IMR-90 (cell line): ENCODE data around the gene PRKAR1B. TPM values are rescaled to one million over a fixed set of nuclear protein-coding genes. Genes with fewer than 3 reads are reported as not detected.

Experiments
- ATAC-seq: fragments of 200-7000 bp; cut with Tn5 transposase; 2 replicates; pipeline ENCODE4 v1.9.1; 2020; ENCODE audit warnings: low read depth, mild to moderate bottlenecking, moderate library complexity
- BruUV-seq: library from RNA; stranded (reverse); fragments of 400-500 nt; replicated peaks from 2 replicates; lab custom pipeline; 2021; lab: Mats Ljungman, UMichigan
- CTCF ChIA-PET: fragments of 300-600 bp; formaldehyde crosslinking; extraction: SDS; loops from one replicate; lab custom pipeline; 2021; ENCODE audit warnings: antibody characterized with exemption; lab: Yijun Ruan, JAX
- POLR2A ChIA-PET: fragments of 300-600 bp; sonication (Branson Sonifier 250); formaldehyde crosslinking; loops from one replicate; lab custom pipeline; 2022; ENCODE audit warnings: antibody characterized with exemption; ENCODE audit not compliant: unreplicated experiment; lab: Charles Lee
- DNase-seq: peaks from one replicate; pipeline ENCODE4 v3.0.0; 2013
- H2AFZ ChIP-seq: replicated peaks from 2 replicates; pipeline ENCODE3; 2013; ENCODE audit warnings: low read length, mild to moderate bottlenecking; ENCODE audit not compliant: poor library complexity
- H2AK5ac ChIP-seq: 2 replicates; pipeline ENCODE4 v1.6.1; 2013; ENCODE audit warnings: low read depth, low read length, inconsistent platforms
- H2AK9ac ChIP-seq: replicated peaks from 2 replicates; pipeline ENCODE3; 2013; ENCODE audit warnings: mild to moderate bottlenecking, low read depth, low read length, moderate library complexity; ENCODE audit not compliant: poor library complexity
- H2BK120ac ChIP-seq: 2 replicates; pipeline ENCODE4 v1.6.1; 2013; ENCODE audit warnings: low read depth, low read length, inconsistent platforms
- H2BK15ac ChIP-seq: 3 replicates; pipeline ENCODE4 v1.6.1; 2013; ENCODE audit warnings: low read depth, low read length, inconsistent platforms
- H2BK20ac ChIP-seq: 2 replicates; pipeline ENCODE4 v1.6.1; 2013; ENCODE audit warnings: low read depth, mild to moderate bottlenecking, inconsistent platforms, low read length, moderate library complexity
- H2BK5ac ChIP-seq: 2 replicates; pipeline ENCODE4 v1.6.1; 2013; ENCODE audit warnings: mild to moderate bottlenecking, low read depth, low read length, inconsistent platforms; ENCODE audit not compliant: poor library complexity, severe bottlenecking
- H3K14ac ChIP-seq: replicated peaks from 2 replicates; pipeline ENCODE4 v1.6.1; 2013; ENCODE audit warnings: low read depth, low read length, inconsistent platforms
- H3K18ac ChIP-seq: 2 replicates; pipeline ENCODE4 v1.6.1; 2013; ENCODE audit warnings: low read depth, low read length, control low read depth
- H3K23ac ChIP-seq: 2 replicates; pipeline ENCODE4 v1.6.1; 2013; ENCODE audit warnings: low read depth, low read length, inconsistent platforms
- H3K27ac ChIP-seq: 2 replicates; pipeline ENCODE4 v1.5.1; 2013; ENCODE audit warnings: mild to moderate bottlenecking, control low read depth, low read length; ENCODE audit not compliant: insufficient read depth
- H3K27me3 ChIP-seq: 2 replicates; pipeline ENCODE4 v1.6.1; 2013; ENCODE audit warnings: low read length; ENCODE audit not compliant: control insufficient read depth, insufficient read depth
- H3K36me3 ChIP-seq: 2 replicates; pipeline ENCODE4 v1.6.1; 2013; ENCODE audit warnings: low read length, mixed read lengths; ENCODE audit not compliant: control insufficient read depth, insufficient read depth
- H3K4ac ChIP-seq: 2 replicates; pipeline ENCODE4 v1.6.1; 2013; ENCODE audit warnings: low read depth, low read length, inconsistent platforms
- H3K4me1 ChIP-seq: 2 replicates; pipeline ENCODE4 v1.6.1; 2013; ENCODE audit warnings: low read length, mixed read lengths; ENCODE audit not compliant: control insufficient read depth, insufficient read depth
- H3K4me2 ChIP-seq: 2 replicates; pipeline ENCODE4 v1.6.1; 2013; ENCODE audit warnings: low read depth, mild to moderate bottlenecking, control low read depth, low read length, moderate library complexity
- H3K4me3 ChIP-seq: 2 replicates; pipeline ENCODE4 v1.5.1; 2013; ENCODE audit warnings: low read depth, mild to moderate bottlenecking, control low read depth, low read length, moderate library complexity; ENCODE audit not compliant: insufficient read depth
- H3K56ac ChIP-seq: 2 replicates; pipeline ENCODE4 v1.6.1; 2013; ENCODE audit warnings: low read length, inconsistent platforms; ENCODE audit not compliant: insufficient read depth; ENCODE audit errors: extremely low read depth
- H3K79me1 ChIP-seq, 2 experiments: 2 replicates each; pipeline ENCODE4 v1.6.1; 2013; ENCODE audit warnings: low read length in 2 of 2, inconsistent platforms in 1 of 2, low read depth in 1 of 2
- H3K9ac ChIP-seq: 2 replicates; pipeline ENCODE4 v1.6.1; 2013; ENCODE audit warnings: low read depth, low read length, control low read depth
- H3K9me1 ChIP-seq: 2 replicates; pipeline ENCODE4 v1.6.1; 2013; ENCODE audit warnings: low read length, inconsistent platforms; ENCODE audit not compliant: insufficient read depth
- H3K9me3 ChIP-seq: 2 replicates; pipeline ENCODE4 v1.6.1; 2013; ENCODE audit warnings: low read length; ENCODE audit not compliant: control insufficient read depth, insufficient read depth
- H4K20me1 ChIP-seq: 2 replicates; pipeline ENCODE4 v1.6.1; 2013; ENCODE audit warnings: low read length, inconsistent platforms; ENCODE audit not compliant: insufficient read depth
- H4K5ac ChIP-seq: 2 replicates; pipeline ENCODE4 v1.6.1; 2013; ENCODE audit warnings: mild to moderate bottlenecking, low read depth, low read length, control low read depth
- H4K8ac ChIP-seq, 2 experiments: 2 replicates each; pipeline ENCODE4 v1.6.1; 2013; ENCODE audit warnings: low read depth in 2 of 2, low read length in 2 of 2, control low read depth in 1 of 2, inconsistent platforms in 1 of 2
- H4K91ac ChIP-seq: 2 replicates; pipeline ENCODE4 v1.6.1; 2013; ENCODE audit warnings: low read depth, low read length, inconsistent platforms; ENCODE audit not compliant: insufficient read depth
- MAZ ChIP-seq: IDR thresholded peaks from 2 replicates; pipeline ENCODE4 v1.6.1; 2012; ENCODE audit warnings: low read depth, mild to moderate bottlenecking, low read length, improper control_type of control experiment, moderate library complexity, borderline replicate concordance
- RFX5 ChIP-seq: IDR thresholded peaks from 2 replicates; pipeline ENCODE4 v1.8.0; 2012; ENCODE audit warnings: low read depth, mild to moderate bottlenecking, low read length, moderate library complexity
- WGBS, 2 experiments: methylation state at CpG; one replicate each; pipeline versions ENCODE4 v1.1.5 to v1.1.7; 2013; ENCODE audit warnings: missing lambda C conversion rate in 2 of 2; ENCODE audit not compliant: insufficient read length in 1 of 2; ENCODE audit errors: extremely low coverage in 2 of 2; 5-methylcytosine and 5-hydroxymethylcytosine counted together
- dilution Hi-C: fragments of 300-500 bp; cut with HindIII; formaldehyde crosslinking; loops from one replicate; pipeline ENCODE4 v1.14.3; 2018; ENCODE audit warnings: low sequenced_read_pairs; ENCODE audit not compliant: unreplicated experiment
- in situ Hi-C: fragments of 300-500 bp; cut with MboI; formaldehyde crosslinking; loops from 3 replicates; pipeline ENCODE4 v1.14.3; 2019; ENCODE audit warnings: low sequenced_read_pairs, inconsistent platforms, mixed read lengths
- intact Hi-C: fragments of 100-400 bp; cut with micrococcal nuclease; formaldehyde crosslinking; loops from 2 replicates; pipeline ENCODE4 v1.10.0; 2022
- polyA plus RNA-seq, 3 experiments: library from polyadenylated mRNA; depleted of rRNA; stranded (reverse); fragments of >200 nt; gene quantifications; 2 replicates each; pipeline ENCODE4 v1.2.3, GENCODE V29; 2012; ENCODE audit warnings: low replicate concordance in 1 of 3
- total RNA-seq: library from RNA; depleted of rRNA; stranded (reverse); fragments of >200 nt; gene quantifications from 2 replicates; pipeline ENCODE4 v1.2.3, GENCODE V29; 2012

Gene PRKAR1B
- total and polyA plus RNA-seq, 2 of the 4 experiments (the other 2 are of a cell fraction) = 15.2 to 20.2 TPM

DNA sequence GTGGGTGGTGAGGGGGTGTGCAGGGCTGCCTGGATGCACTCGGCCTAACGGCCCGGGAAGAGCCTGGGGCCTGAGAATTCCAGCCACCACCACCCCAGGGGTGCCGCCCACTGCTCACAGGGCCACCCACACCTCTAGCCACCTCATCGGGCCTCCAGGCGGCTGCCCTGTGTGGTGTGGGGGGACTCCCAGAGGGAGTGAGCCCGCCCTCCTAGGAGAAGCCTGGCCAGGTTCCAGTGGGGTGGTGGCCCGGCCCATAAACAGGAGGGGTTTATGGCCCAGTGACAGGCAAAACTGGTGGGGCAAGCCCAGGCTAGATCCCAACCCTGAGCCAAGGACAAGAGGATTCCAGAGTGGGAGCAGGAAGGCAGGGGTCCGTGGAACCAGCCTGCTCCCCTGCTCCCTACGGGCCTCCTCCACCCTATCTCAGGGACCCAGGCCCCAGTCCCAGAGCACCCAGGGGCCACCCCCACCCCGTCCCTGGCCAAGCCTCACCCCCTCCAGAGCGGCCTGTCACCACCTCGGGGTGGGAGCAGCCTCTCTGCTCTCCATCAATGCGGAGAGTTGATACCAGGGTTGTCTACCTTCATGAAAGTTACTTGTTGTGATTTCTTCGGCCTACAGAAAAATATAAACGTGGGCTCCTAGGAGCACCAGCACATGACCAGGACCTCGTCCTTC lies 187.2 kb downstream of the PRKAR1B start:
- dilution Hi-C loops = no loop called here
- Histone ChIP-seq H4K8ac (peak overlapping the region; percentile 43 to 87), H2AK5ac (peak overlapping the region; percentile 96), H2BK15ac (peak overlapping the region; percentile 61; the same call in 2 of the 3 replicates), H4K91ac (peak overlapping the region; percentile 84), H3K14ac (peak overlapping the region; percentile 68), H2AK9ac (peak overlapping the region; percentile 97), H3K36me3 (no peaks in the 10 kb centered on the region), H2AFZ (peak overlapping the region; percentile 89), H2BK120ac (peak overlapping the region; percentile 95), H2BK5ac (peak overlapping the region; percentile 91), H3K4ac (peak overlapping the region; percentile 87), H3K79me1 (0 out of 4 replicates have a peak, but pooled peaks cover 0 to 6% of the 10 kb centered on the region in 2 experiments), H4K5ac (peak overlapping the region; percentile 72), H3K4me3 (no peak overlapping the region), H3K27me3 (no peaks in the 10 kb centered on the region), H3K18ac (peak overlapping the region; percentile 69), H3K4me1 (peaks cover 36% of the 10 kb centered on the region), H3K9me1 (peaks cover 22% of the 10 kb centered on the region), H3K23ac (peak overlapping the region; percentile 13; the same call in 1 of the 2 replicates), H2BK20ac (peak overlapping the region; percentile 84), H3K9me3 (no peaks in the 10 kb centered on the region), H3K56ac (no peak overlapping the region), H3K9ac (no peak overlapping the region; the same call in 1 of the 2 replicates), H3K4me2 (no peak overlapping the region), H3K27ac (peak overlapping the region; percentile 36), H4K20me1 (no peaks in the 10 kb centered on the region)
- intact Hi-C loops = loop anchor here (5.0 kb wide), 1 partner anchor 127 kb away; no protein-coding TSS in a partner anchor
- WGBS, 2 experiments = 79% methylated on average over 6 of the region's 17 CpGs; no CpG with 5 or more reads in 1 of the 2 experiments
- in situ Hi-C loops = loop anchor here (10.0 kb wide), 1 partner anchor 335 kb away; the partner anchor contains the start of gene GET4
- ATAC-seq = peak; percentile 8
- 0 out of 2 replicates have a peak, but pooled peaks have one; percentile 27 for TF ChIP-seq MAZ
- TF ChIP-seq RFX5 = no peak
- ChIA-PET CTCF (no interaction called here), POLR2A (no interaction called here)
- BruUV-seq = no TSS peak
- peak; percentile 49 for DNase-seq
